ENCODE data around the gene CCNH.

Gene CCNH

GRCh38 chr5:87412630-87413342, at the start of gene CCNH:
CCNH (minus strand) TSS chr5:87412930; CDS start chr5:87412794, 136 bp downstream.
- peak; percentile 93 for DNase-seq (ENCODE audit: low spot score)

GRCh38 chr5:87457706-87458105, 45.0 kb upstream of the CCNH start:
- DNase-seq (ENCODE audit: low spot score), result no peak

GRCh38 chr5:87453801-87454200, 41.1 kb upstream of the CCNH start:
- no peak for DNase-seq (ENCODE audit: low spot score)

- no peak for DNase-seq (ENCODE audit: low spot score)
Measured at GRCh38 chr5:87452837-87453236, 40.1 kb upstream of the CCNH start.

GRCh38 chr5:87442419-87442818, 29.7 kb upstream of the CCNH start:
- DNase-seq (ENCODE audit: low spot score), result no peak

- no peak for DNase-seq (ENCODE audit: low spot score)
Measured at GRCh38 chr5:87438231-87438630, 25.5 kb upstream of the CCNH start.

GRCh38 chr5:87437724-87438123, 25.0 kb upstream of the CCNH start:
- no peak for DNase-seq (ENCODE audit: low spot score)

GRCh38 chr5:87435144-87435694, 22.5 kb upstream of the CCNH start:
- DNase-seq (ENCODE audit: low spot score), result no peak

- no peak for DNase-seq (ENCODE audit: low spot score)
Measured at GRCh38 chr5:87434461-87434860, 21.7 kb upstream of the CCNH start.

- DNase-seq (ENCODE audit: low spot score), result no peak
Measured at GRCh38 chr5:87433945-87434344, 21.2 kb upstream of the CCNH start.

GRCh38 chr5:87432460-87432859, 19.7 kb upstream of the CCNH start:
- no peak for DNase-seq (ENCODE audit: low spot score)

- DNase-seq (ENCODE audit: low spot score), result no peak
Measured at GRCh38 chr5:87430863-87431457, 18.2 kb upstream of the CCNH start.

GRCh38 chr5:87423755-87424154, 11.0 kb upstream of the CCNH start:
- no peak for DNase-seq (ENCODE audit: low spot score)

- no peak for DNase-seq (ENCODE audit: low spot score)
Measured at GRCh38 chr5:87421307-87421706, 8.6 kb upstream of the CCNH start.

GRCh38 chr5:87418506-87418905, 5.8 kb upstream of the CCNH start:
- no peak for DNase-seq (ENCODE audit: low spot score)

- DNase-seq (ENCODE audit: low spot score), result no peak
Measured at GRCh38 chr5:87413343-87413645, 564 bp upstream of the CCNH start.

- DNase-seq (ENCODE audit: low spot score), result peak; percentile 24
Measured at GRCh38 chr5:87411973-87412629, 629 bp downstream of the CCNH start.

GRCh38 chr5:87411586-87411972, 1.2 kb downstream of the CCNH start:
- DNase-seq (ENCODE audit: low spot score), result no peak

- no peak for DNase-seq (ENCODE audit: low spot score)
Measured at GRCh38 chr5:87410931-87411330, 1.8 kb downstream of the CCNH start.

- no peak for DNase-seq (ENCODE audit: low spot score)
Measured at GRCh38 chr5:87408204-87408603, 4.5 kb downstream of the CCNH start.

GRCh38 chr5:87405472-87406155, 7.1 kb downstream of the CCNH start:
- no peak for DNase-seq (ENCODE audit: low spot score)

GRCh38 chr5:87404359-87404758, 8.4 kb downstream of the CCNH start:
- DNase-seq (ENCODE audit: low spot score), result no peak

GRCh38 chr5:87403899-87404298, 8.8 kb downstream of the CCNH start:
- DNase-seq (ENCODE audit: low spot score), result no peak

All from D341Med (cell line).